ENCODE measurements around the gene PEX11G. TPM values are rescaled to one million over a fixed set of nuclear protein-coding genes. Genes with fewer than 3 reads are reported as not detected.
A peak's percentile ranks its signal among the peaks of the same experiment; 100 is the strongest.

PEX11G gene
- total and polyA plus RNA-seq, 9 of the 15 experiments (the other 6 are each of a cell fraction or from before 2014, with no cell fraction given) = 0.07 to 3.2 (median 0.70) TPM; not detected in 1

- TF ChIP-seq RERE (CRISPR knock-in tag; IDR thresholded peaks at IDR 0.05; ENCODE audit: borderline replicate concordance) (no peak), HINFP (tag; conservative IDR thresholded peaks at IDR 0.05; ENCODE audit: low read depth) (no peak), PRDM10 (IDR thresholded peaks at IDR 0.05; ENCODE audit: partially characterized antibody) (no peak), GABPB1 (CRISPR knock-in tag; IDR thresholded peaks at IDR 0.05) (peak; percentile 63; the same call in 1 of the 2 replicates), ETV6 (IDR thresholded peaks at IDR 0.05; ENCODE audit: borderline replicate concordance in 1 of 2, low read depth in 2 of 2, low read length in 1 of 2) (no peak), ETV6 (CRISPR knock-in tag; IDR thresholded peaks at IDR 0.05; ENCODE audit: borderline replicate concordance) (no peak), SRSF9 (IDR thresholded peaks at IDR 0.05; ENCODE audit: borderline replicate concordance, low read depth, low read length) (no peak), TCF7L2 (IDR thresholded peaks at IDR 0.05; ENCODE audit: low read depth, low read length) (no peak), PYGO2 (tag; IDR thresholded peaks at IDR 0.05) (no peak), ZFP91 (CRISPR knock-in tag; IDR thresholded peaks at IDR 0.05) (no peak), MEF2D (tag; conservative IDR thresholded peaks at IDR 0.05; ENCODE audit: low read depth) (no peak)
Observed at GRCh38 chr19:7488736-7489353, at the start of gene PEX11G (continued).

Measured in K562 (cell line).